Measurements from ENCODE around the gene ZNF500.
"Not testable (repeated sequence)": the region's sequence is repeated elsewhere in the genome, so short reads cannot be mapped to it uniquely, and the experiment has no call there.

ZNF500 gene

GRCh38 chr16:4738370-4738769 lies 28.6 kb downstream of the ZNF500 start:
- DNase-seq, result not testable (repeated sequence)

GRCh38 chr16:4737545-4737944 lies 29.4 kb downstream of the ZNF500 start:
- DNase-seq, result no peak

DNA sequence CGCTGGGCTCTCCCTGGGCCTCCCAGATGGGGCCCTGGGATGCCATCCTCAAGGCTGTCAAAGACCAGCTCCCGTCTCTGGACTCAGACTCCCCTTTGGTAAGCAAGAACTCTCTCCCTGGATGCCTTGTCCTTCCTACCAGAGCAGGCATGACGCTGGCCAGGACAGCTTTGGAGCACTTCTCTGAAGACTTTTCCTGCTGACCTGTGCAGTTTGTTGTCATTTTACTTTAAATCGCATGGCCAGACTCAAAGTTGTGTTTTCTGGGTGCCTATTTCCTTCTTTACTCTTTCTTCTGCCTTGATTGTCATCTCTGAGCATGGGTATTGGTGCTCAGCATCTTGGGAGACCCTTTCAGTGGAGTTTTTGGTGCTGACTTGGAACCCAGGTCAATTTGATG lies 30.4 kb downstream of the ZNF500 start:
- no peak for DNase-seq

DNA sequence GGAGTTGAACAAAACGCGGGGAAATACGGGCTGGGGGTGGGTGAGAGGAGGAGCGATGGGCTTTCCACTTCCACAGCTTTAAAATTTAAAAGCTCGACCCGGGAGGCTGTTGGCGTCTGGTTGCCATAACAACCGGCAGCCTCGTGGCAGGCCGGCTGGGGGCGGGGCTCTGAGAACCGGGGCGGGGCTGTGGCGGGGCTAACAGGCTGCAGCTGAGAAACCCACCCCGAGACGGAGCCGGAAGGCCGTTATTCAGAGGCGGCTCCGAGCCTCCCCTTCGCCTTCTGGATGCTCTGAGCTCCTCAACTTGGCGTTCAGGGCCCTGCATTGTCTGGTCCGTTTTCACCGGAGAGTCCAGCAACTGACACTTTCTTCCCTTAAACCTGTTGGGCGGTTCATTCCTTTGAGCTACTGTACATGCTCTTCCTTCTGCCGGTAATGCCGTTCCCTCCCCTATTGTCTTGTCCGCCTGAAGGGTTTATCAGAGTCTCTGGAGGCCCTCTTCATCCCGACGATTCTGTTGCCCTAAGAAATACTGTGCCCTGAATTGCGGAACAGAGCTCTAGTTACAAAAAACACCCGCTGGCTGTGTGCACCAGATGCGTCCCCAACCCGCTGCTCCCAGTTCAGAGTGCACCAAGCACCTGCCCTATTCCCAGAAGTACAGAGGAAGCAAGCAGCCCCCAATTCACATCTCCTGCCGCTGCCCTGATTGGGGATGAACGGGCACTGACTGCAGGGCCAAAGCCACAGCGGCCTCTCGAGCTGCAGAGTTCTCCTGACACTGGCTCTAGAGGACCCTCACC lies 32.0 kb downstream of the ZNF500 start:
- peak; percentile 51 to 54 for DNase-seq

GRCh38 chr16:4734063-4734729 lies 32.8 kb downstream of the ZNF500 start, which contains the start of the genes ANKS3 and DNAAF8:
TSS of gene ANKS3 (minus strand) at chr16:4734271. CDS start at chr16:4730149, 4,122 bp downstream.
TSS of gene DNAAF8 (plus strand) at chr16:4734537. CDS start at chr16:4736515, 1,978 bp downstream.
- DNase-seq, result peak; percentile 40 to 47

DNA sequence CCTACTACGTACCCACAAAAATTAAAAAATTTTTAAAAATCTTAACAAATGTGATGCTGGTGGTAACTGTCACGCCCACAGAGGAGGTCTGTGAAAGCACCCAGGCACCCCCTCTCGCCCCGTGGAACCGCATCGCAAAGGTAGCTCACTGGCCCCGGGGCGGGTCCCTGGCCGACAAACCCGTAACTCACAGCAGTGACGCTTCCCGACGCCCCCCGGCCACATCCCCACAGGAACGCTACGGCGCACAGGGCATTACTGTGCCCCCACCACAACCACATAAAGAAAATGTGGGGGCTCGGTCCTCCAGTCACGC lies 33.3 kb downstream of the ZNF500 start:
- DNase-seq, result no peak

DNA sequence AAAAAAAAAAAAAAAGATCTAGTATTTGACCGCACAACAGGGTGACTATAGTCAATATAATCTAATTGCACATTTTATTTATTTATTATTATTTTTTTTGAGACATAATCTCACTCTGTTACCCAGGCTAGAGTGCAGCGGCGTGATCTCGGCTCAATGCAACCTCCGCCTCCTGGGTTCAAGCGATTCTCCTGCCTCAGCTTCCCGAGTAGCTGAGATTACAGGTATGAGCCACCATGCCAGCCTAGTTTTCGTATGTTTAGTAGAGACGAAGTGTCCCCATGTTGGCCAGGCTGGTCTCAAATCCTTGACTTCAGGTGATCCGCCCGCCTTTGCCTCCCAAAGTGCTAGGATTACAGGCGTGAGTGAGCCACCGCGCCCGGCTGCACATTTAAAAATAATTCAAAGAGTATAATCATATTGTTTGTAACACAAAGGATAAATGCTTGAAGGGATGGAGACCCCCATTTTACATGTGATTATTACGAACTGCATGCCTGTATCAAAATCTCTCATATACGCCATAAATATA lies 33.7 kb downstream of the ZNF500 start:
- no peak for DNase-seq

DNA sequence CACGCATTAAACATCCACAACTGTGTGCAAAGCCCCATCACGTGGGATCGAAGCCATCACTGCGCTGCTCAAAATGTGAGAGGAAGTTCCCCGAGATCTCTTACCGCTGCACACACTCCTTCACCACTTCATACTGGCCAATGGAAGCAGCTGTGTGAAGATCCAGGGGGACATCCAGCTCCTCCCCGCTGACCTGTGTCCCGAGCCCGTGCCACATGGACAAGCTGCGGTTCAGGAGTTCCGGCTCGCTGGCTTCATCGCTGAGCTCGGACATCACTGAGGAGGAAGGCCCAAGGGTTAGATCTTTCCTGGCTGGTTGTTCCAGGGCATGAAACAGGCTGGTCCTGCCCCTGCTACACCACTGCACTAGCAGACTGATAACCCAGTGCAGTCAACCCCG lies 37.1 kb downstream of the ZNF500 start:
- DNase-seq, result no peak

DNA sequence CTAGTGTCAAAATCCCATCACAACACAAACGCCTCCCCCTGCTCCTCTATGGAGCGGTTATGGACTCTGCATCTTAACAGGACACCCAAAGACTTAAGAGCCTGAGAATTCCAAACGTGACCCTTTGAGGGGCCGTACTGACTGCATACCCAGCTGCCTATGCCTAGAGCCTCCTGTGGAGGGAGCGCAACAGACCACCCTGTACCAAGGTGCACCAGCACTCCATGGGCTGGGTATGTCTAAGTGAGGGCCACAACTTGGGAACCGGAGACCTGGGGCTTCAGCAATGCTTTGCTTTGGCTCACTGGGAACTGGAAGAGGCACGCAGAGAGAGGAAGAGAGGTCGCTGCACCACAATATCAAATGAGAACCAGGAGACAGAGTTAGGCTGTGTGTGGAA lies 38.3 kb downstream of the ZNF500 start:
- DNase-seq, result no peak

- no peak for DNase-seq
Observed at GRCh38 chr16:4726616-4727015, 40.3 kb downstream of the ZNF500 start.

- DNase-seq, result no peak
Observed at GRCh38 chr16:4724661-4725270, 42.2 kb downstream of the ZNF500 start.

DNA sequence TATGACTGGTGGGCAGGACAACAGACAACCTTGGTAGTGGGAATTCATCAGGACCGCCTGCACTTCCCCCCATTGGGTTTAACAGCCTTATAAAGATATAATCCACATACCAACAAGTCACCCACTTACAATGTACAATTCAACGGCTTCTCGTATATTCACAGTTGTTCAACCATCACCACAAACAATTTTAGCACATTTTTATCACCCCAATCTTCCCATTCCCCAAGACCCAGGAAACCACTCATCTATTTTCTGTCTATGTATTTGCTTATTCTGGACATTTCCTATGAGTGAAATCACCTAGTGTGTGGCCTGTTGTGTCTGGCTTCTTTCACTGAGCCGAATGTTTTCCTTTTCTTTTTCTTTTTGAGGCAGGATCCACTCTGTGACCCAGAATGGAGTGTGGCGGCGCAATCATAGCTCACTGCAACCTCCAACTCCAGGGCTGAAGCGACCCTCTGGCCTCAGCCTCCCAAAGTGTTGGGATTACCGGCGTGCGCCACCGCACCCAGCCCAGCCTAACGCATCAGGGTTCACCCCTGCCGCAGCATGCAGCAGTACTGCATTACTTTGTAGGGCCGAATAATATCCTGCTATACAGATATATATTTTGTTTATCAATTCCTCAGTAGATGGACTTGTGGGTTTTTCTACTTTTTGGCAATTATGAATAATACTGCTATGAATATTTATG lies 43.7 kb downstream of the ZNF500 start:
- DNase-seq, result no peak

DNA sequence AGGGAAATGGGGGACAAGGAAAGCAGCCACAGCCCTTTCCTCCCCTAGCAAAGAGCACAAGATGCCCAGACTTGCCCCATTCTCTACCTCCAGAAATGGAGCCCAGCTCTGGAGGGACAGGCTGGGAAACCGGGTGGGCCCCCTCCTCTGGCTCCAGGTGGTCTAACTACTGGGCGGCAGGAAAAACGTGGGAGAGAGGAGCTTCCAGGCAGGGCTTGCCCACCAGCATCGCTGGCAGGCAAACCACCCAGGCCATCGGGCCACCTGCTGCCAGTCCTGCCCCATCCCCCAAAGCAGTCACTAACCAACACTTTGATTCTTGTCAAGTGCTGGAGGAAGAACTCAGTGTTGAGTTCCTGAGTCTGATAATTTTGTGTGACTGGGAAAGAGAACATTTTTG lies 48.5 kb downstream of the ZNF500 start:
- no peak for DNase-seq

DNA sequence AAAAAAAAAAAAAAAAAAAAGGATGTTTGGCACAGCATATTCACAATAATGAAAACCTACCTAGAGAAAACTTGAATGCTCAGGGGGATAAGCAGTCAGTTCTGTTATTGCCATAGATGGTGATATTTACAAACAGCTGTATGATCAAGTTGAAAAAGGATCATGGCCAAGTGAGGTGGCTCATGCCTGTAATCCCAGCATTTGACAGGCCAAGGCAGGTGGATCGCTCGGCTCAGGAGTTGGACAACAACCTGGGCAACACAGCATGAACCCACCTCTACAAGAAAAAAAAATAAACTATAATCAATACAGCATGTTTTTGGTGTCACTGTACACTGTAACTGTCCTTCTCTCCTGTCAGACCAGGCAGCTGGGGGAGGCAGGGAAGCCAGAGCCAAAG lies 52.0 kb downstream of the ZNF500 start:
- no peak for DNase-seq

- no peak for DNase-seq
Observed at GRCh38 chr16:4713663-4714501, 53.1 kb downstream of the ZNF500 start.

- no peak for DNase-seq
Observed at GRCh38 chr16:4709481-4709880, 57.5 kb downstream of the ZNF500 start.

DNA sequence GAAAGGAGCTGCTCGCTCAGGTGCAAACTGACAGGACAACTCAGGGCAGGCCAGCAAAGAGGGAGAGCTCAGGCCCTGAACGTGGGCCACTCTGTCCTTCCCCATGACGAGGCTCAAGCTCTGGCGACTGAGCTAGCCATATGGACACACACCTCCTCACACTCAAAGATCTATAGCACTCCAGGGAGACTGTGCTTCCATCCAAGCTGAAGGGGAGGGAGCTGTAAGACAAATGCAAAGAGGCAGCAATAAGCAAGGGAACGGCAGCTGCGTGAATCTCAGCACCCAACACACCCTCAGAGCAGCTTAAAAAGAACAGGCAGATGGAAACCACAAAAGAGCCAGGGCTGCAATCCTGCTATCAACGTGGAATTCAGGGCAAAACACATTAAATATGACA lies 60.1 kb downstream of the ZNF500 start:
- no peak for DNase-seq

GRCh38 chr16:4704913-4705312 lies 62.0 kb downstream of the ZNF500 start:
- no peak for DNase-seq

DNA sequence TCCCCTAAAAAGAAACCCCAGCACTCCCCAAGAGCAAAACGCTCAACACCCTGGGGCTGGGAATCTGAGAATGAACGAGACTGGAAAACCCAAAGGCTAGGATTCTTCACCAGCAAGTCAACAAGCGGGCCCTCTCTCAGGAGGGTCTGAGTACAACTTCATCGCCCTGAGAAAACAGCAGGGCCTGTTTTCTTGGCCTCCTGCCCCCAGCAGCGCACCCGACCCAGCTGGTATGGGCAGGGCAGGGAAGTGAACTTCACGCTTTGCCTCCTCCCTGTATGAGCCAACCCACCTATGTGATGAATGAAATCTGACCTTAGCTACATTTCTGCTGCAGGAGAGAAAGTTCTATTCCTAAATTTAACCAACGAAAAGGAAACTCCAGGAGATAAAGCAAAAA lies 62.5 kb downstream of the ZNF500 start:
- DNase-seq, result no peak

- DNase-seq, result no peak
Observed at GRCh38 chr16:4703906-4704305, 63.1 kb downstream of the ZNF500 start.

GRCh38 chr16:4702466-4702808 lies 64.5 kb downstream of the ZNF500 start:
- DNase-seq, result no peak

GRCh38 chr16:4701791-4702465 lies 65.0 kb downstream of the ZNF500 start:
- DNase-seq, result no peak
